Measurements from ENCODE around the gene BCKDHA. TPM values are rescaled to one million over a fixed set of nuclear protein-coding genes. Genes with fewer than 3 reads are reported as not detected.

BCKDHA gene
- total and polyA plus RNA-seq, 9 of the 15 experiments (the other 6 are each of a cell fraction or from before 2014, with no cell fraction given), result 4.5 to 52.5 (median 14.1) TPM

GRCh38 chr19:41411968-41412265, 14.3 kb downstream of the BCKDHA start:
- ChIA-PET CTCF (ENCODE audit: low intra/inter-chr PET ratio) (no interaction called here), POLR2A (interaction anchor here (0.8 to 1.1 kb wide), 2 partner anchors 13 to 27 kb away, joined by 4 read pairs; no protein-coding TSS in a partner anchor)
- Histone ChIP-seq H3K27ac (ENCODE audit: extremely low read depth, low read depth, low read length) (no peak overlapping the region), H3K4me3 (no peak overlapping the region), H3K9me1 (ENCODE audit: control insufficient read depth, insufficient read depth, low read length) (no peaks in the 10 kb centered on the region), H3K27me3 (ENCODE audit: control insufficient read depth in 2 of 2, insufficient read depth in 2 of 2, low read length in 2 of 2) (no peaks in the 10 kb centered on the region), H3K4me1 (replicated peaks in 1 of 2; ENCODE audit: control insufficient read depth in 2 of 2, insufficient read depth in 2 of 2, low read length in 2 of 2) (peaks cover 7 to 12% of the 10 kb centered on the region in 2 experiments; a peak in 4 of 5 replicates), H3K4me2 (ENCODE audit: insufficient read depth, low read length) (no peak overlapping the region), H3K36me3 (ENCODE audit: control insufficient read depth, insufficient read depth, low read length) (peaks cover 30% of the 10 kb centered on the region; the same call in 1 of the 3 replicates), H3K9ac (ENCODE audit: insufficient read depth in 1 of 2, low read depth in 2 of 2, low read length in 2 of 2) (peak overlapping the region in 1 of 2 experiments; percentile 60; a peak in 1 of 4 replicates), H3K79me2 (ENCODE audit: control insufficient read depth, insufficient read depth, low read length) (no peaks in the 10 kb centered on the region), H2AFZ (ENCODE audit: low read depth, low read length) (no peak overlapping the region), H4K20me1 (replicated peaks; ENCODE audit: control insufficient read depth, insufficient read depth, low read length) (no peaks in the 10 kb centered on the region), H3K9me3 (replicated peaks; ENCODE audit: control insufficient read depth, insufficient read depth, low read depth, low read length) (no peaks in the 10 kb centered on the region)
- DNase-seq (ENCODE audit: extremely low read depth in 1 of 4, low spot score in 3 of 4) (no peak), ATAC-seq (no peak), FAIRE-seq (no peak)
- BruUV-seq (replicated peaks), result no TSS peak
- intact Hi-C loops (cut with micrococcal nuclease) (no loop called here), in situ Hi-C loops (cut with MboI) (no loop called here)
- TF ChIP-seq HDGF (IDR thresholded peaks at IDR 0.05) (no peak), ZBTB26 (CRISPR knock-in tag; IDR thresholded peaks at IDR 0.05) (no peak), ZFP1 (CRISPR knock-in tag; IDR thresholded peaks at IDR 0.05) (no peak)
- WGBS (ENCODE audit: insufficient coverage, low coverage, missing lambda C conversion rate), result 75% methylated on average over 11 of the region's 11 CpGs

- FAIRE-seq, result no peak
- no peaks in the 10 kb centered on the region for H3K9me1 ChIP-seq (ENCODE audit: control insufficient read depth, insufficient read depth, low read length)
- no peak overlapping the region for H3K4me3 ChIP-seq
- H3K9ac ChIP-seq (ENCODE audit: insufficient read depth in 1 of 2, low read depth in 2 of 2, low read length in 2 of 2), result no peak overlapping the region
- intact Hi-C loops (cut with micrococcal nuclease), result no loop called here
- POLR2A ChIA-PET, result interaction anchor here (0.8 kb wide), 1 partner anchor 26 kb away, joined by 4 read pairs; no protein-coding TSS in a partner anchor
- 82% methylated on average over 5 of the region's 5 CpGs for WGBS (ENCODE audit: insufficient coverage, low coverage, missing lambda C conversion rate)
- ATAC-seq, result no peak
- no peaks in the 10 kb centered on the region for H3K9me3 ChIP-seq (replicated peaks; ENCODE audit: control insufficient read depth, insufficient read depth, low read depth, low read length)
- H3K79me2 ChIP-seq (ENCODE audit: control insufficient read depth, insufficient read depth, low read length), result no peaks in the 10 kb centered on the region
- in situ Hi-C loops (cut with MboI), result no loop called here
- no peaks in the 10 kb centered on the region for H3K27me3 ChIP-seq (ENCODE audit: control insufficient read depth in 2 of 2, insufficient read depth in 2 of 2, low read length in 2 of 2)
- H3K4me2 ChIP-seq (ENCODE audit: insufficient read depth, low read length), result no peak overlapping the region
- no TSS peak for BruUV-seq (replicated peaks)
- H3K36me3 ChIP-seq (ENCODE audit: control insufficient read depth, insufficient read depth, low read length), result peaks cover 30% of the 10 kb centered on the region; the same call in 1 of the 3 replicates
- H4K20me1 ChIP-seq (replicated peaks; ENCODE audit: control insufficient read depth, insufficient read depth, low read length), result no peaks in the 10 kb centered on the region
- H3K27ac ChIP-seq (ENCODE audit: extremely low read depth, low read depth, low read length), result no peak overlapping the region
- no peak for DNase-seq (ENCODE audit: extremely low read depth in 1 of 4, low spot score in 3 of 4)
- no peak overlapping the region for H2AFZ ChIP-seq (ENCODE audit: low read depth, low read length)
- CTCF ChIA-PET (ENCODE audit: low intra/inter-chr PET ratio), result no interaction called here
- TF ChIP-seq HCFC1 (IDR thresholded peaks at IDR 0.05; ENCODE audit: low read depth, low read length) (no peak), ZBTB1 (CRISPR knock-in tag; IDR thresholded peaks at IDR 0.05; ENCODE audit: borderline replicate concordance, low read depth) (no peak), PML (IDR thresholded peaks at IDR 0.05; ENCODE audit: low read length) (no peak), PREB (CRISPR knock-in tag; IDR thresholded peaks at IDR 0.05) (no peak), ADNP (tag; IDR thresholded peaks at IDR 0.05) (no peak), HDAC6 (IDR thresholded peaks at IDR 0.05; ENCODE audit: low read depth, low read length) (no peak), ELF1 (tag; IDR thresholded peaks at IDR 0.05) (no peak), MYNN (IDR thresholded peaks at IDR 0.05) (no peak), MYNN (CRISPR knock-in tag; IDR thresholded peaks at IDR 0.05) (no peak), LEF1 (IDR thresholded peaks at IDR 0.05) (no peak), ASH1L (IDR thresholded peaks at IDR 0.05; ENCODE audit: borderline replicate concordance, low read depth, partially characterized antibody) (no peak), MXI1 (IDR thresholded peaks at IDR 0.05; ENCODE audit: low read depth, low read length) (no peak), HNRNPL (IDR thresholded peaks at IDR 0.05; ENCODE audit: low read depth, low read length) (no peak)
- peaks cover 7 to 12% of the 10 kb centered on the region in 2 experiments; a peak in 4 of 5 replicates for H3K4me1 ChIP-seq (replicated peaks in 1 of 2; ENCODE audit: control insufficient read depth in 2 of 2, insufficient read depth in 2 of 2, low read length in 2 of 2)
Observed at GRCh38 chr19:41412953-41413352, 15.3 kb downstream of the BCKDHA start.

All from K562 (cell line).